GM19372 (cell line): ENCODE results near the gene HSD17B13.

ENCODE experiments used
- ATAC-seq: cut with Tn5 transposase; IDR thresholded peaks from one replicate; pipeline ENCODE4 v1.9.1; 2021; ENCODE audit warnings: mild to moderate bottlenecking, low read depth, moderate library complexity; ENCODE audit not compliant: unreplicated experiment

Gene HSD17B13

GRCh38 chr4:87270825-87271224 lies 51.9 kb downstream of the HSD17B13 start:
- no peak for ATAC-seq

GRCh38 chr4:87270144-87270543 lies 52.5 kb downstream of the HSD17B13 start:
- no peak for ATAC-seq

GRCh38 chr4:87268411-87268810 lies 54.3 kb downstream of the HSD17B13 start:
- no peak for ATAC-seq

GRCh38 chr4:87266986-87267385 lies 55.7 kb downstream of the HSD17B13 start:
- ATAC-seq: no peak

- no peak for ATAC-seq
Observed at GRCh38 chr4:87262886-87263285, 59.8 kb downstream of the HSD17B13 start.

GRCh38 chr4:87260477-87260876 lies 62.2 kb downstream of the HSD17B13 start:
- no peak for ATAC-seq

- no peak for ATAC-seq
Observed at GRCh38 chr4:87258677-87259076, 64.0 kb downstream of the HSD17B13 start.

- ATAC-seq: no peak
Observed at GRCh38 chr4:87257523-87257922, 65.2 kb downstream of the HSD17B13 start.

GRCh38 chr4:87255755-87256154 lies 66.9 kb downstream of the HSD17B13 start:
- no peak for ATAC-seq
